T-helper 1 cell treated with Interleukin-12 subunit alpha and Interleukin-12 subunit beta and Interleukin-4 antibody, amounts not matched to agents 30 ng/mL and 1 ng/mL, for 36 hours (primary cell): ENCODE data around the gene USH2A. TPM values are rescaled to one million over a fixed set of nuclear protein-coding genes. Genes with fewer than 3 reads are reported as not detected.

ENCODE experiments used
- intact Hi-C: fragments of 100-400 bp; cut with micrococcal nuclease; formaldehyde crosslinking; loops from one replicate; pipeline ENCODE4 v1.15.1; 2024
- total RNA-seq: library from RNA; stranded (reverse); gene quantifications from 2 replicates; pipeline ENCODE4 v1.2.3, GENCODE V29; 2022

Gene USH2A
- total RNA-seq, 1 donor from 2014 or later, result not detected

DNA sequence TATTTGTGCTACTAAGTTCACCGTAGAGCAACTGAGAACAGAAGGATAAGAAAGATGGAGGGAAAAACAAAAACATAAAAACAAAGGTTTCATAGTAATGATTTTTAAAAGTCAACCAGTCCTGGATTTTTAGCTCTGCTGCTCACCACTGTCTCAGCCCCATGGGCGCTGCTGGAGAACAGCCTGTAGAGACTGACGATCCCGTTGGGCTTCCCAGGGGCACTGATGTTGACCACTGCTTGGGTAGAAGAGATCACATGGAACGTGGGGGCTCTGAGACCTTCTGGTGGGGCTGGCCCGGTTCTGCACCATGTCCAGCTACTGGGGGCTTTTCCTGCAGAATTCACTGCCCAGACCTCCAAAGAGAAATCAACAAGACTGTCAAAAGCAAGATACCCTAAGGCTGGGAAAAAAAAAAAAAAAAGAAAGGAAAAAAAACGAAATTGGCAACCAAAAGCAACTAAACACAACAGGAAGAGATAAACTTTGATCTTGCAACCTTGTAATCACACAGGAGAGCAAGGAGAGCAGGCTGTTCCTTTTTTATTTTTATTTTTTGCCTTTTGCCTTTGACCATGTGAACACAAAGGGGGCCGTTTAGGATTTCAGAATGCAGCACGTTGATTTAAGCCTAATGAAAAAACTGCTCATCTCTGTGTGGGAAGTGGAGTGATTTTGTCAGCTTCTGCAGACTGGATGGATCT, 772.6 kb downstream of the USH2A start:
- intact Hi-C loops, result no loop called here

DNA sequence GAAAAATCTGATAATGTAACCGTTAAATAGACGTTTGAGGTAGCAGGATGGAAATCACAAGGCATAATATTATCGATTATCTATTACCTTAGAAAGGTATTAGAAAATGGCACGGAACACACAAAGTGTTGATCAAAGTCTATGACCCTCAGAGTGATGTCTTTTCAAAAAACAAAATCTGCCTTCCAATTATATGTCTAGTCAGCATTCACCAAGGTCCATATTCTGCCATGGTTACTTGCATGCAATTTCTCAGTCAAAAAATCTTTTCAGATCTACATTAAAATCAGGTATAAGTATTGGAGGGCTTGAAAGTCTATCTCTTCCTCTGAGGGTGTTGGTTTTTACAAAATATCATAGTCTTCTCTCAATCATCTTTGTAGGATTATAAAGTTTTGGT, 774.3 kb downstream of the USH2A start:
- intact Hi-C loops, result no loop called here

DNA sequence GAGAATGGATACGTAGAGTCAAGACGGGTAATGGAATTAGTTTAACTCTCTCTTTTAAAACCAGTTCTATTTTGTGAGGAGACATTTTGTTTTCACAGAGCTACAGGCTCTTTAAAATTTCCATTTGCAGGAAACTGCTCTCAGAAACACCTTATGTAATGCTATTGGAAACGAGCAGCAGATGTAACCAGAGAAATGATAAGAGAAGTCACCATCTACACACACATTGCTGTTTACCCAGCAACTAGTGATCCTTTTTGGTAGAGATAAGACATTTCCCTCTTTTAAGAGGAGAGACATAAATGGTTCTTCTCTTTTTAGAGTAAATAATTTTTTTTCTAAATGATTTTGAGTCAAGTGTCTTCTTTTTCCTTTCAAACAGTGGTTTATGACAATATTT, 775.5 kb downstream of the USH2A start:
- intact Hi-C loops, result no loop called here

DNA sequence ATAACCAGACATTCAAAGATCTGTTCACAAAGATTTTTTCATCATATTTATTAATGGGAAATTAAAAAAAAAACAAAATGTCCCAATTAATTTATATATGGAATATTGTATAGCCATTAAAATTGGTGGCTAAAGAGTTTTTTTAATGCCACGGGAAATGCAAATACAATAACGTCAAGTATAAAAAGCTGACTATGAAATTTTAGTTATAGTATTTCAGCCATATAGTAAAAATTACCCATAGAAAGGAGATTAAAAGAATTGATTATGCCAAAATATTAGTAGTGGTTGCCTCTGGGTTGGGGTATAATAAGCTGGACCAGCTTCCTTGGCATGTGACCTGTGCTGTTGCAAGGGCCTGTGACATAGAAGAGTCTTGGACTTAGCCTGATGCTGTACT, 777.4 kb downstream of the USH2A start:
- intact Hi-C loops, result no loop called here

DNA sequence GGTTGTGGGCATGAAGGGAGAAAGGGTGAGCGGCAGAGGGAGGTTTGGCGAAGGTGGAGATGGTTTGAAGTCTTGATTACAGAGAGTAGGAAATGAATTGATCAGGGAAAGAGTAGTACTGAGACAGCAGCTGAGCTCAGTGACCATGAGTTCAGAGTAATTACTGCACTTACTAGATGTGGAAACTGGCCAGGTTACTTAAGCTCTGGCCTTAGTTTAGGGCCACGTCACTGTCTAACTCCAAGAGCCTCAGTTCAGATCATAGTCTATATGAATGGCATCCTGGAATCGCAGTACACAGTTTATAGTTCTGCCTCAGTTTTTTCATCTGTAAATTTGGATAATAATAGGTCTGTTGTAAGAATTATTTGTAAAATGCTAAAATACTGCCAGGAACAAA, 778.1 kb downstream of the USH2A start:
- intact Hi-C loops, result no loop called here

DNA sequence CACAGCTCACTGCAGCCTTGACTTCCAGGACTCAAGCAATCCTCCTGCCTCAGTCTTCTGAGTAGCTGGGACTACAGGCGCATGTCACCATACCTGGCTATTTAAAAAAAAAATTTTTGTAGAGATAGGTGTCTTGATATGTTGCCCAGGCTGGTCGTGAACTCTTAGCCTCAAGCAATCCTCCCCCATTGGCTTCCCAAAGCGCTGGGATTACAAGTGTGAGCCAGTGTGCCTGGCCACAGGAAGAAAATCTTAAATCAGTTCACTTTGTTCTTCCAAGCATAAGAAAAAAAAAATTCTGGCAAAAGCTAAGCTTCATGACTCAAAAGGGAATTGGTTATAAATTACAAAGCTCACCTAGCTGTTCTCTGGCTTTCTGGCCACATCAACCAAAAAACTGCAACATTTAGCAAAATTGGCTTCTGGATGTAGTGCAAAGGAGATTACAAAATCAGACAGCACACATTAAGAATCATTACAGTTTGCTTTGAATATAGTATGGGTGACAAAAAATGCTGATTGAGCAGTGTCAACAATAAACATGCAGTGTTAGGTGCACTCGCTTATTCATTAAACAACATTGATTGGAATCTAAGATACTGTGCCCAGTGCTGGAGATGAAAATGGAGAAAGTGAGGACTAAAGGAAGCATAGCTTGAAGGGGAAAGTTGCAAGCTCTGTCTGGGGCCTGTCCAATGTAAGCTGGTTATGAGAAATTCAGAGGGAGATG, 779.5 kb downstream of the USH2A start:
- intact Hi-C loops, result no loop called here

DNA sequence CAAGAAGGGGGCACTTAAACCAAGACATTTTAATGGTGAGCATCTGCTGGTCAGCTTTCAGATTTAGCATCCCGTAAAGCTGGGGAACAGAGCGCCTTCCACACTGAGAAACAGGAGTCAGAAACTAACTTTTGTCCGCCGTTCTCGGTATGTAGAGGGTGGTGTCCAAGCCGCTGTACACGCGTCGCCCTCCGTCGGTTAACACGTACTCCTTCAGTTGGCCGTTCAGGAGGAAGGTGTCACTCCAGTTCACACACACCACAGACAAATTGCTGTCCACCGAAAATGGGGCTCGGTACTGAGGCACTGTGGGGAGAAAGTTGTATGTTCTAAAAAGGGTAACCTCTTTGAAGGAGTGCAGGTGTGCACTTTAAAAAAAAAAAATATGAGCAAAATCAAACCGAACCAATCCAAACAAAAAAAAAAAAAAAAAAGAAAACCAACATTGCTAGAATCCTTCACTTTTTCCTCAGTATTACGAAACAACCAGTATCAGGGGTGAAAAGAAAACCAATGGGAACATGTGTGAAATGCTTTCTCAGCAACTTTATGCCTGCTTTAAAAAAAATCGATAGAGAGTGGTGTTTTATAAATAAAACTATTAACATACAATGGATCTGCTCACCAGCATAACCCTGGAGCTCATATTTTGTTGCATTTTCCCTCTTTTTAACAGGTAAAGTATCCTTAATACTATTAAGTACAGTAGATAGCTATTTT, 782.7 kb downstream of the USH2A start:
- intact Hi-C loops, result no loop called here

DNA sequence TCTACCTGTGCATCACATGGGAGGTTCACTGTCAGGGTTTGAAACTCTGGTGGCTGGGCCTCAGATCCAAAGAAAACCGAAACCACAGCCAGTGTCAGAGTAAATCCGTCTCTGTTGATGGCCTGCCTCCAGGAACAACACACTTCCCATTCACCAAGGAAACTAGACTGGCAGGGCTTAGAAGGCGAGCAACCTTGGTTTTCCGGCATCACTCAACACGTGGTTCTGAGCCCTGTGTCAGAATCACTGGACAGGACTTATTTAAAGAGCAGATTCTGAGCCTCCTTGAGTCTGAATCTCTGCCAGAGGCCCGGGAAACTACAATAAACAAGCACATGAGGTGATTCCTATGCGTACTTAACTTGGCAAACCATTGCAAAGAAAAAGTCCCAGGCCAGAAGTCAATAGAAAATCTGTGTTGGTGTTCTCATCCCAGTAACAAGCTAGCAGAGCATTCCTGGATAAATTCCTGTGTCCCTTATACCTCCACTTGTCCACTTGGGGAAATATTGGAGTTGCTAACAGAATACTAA, 786.1 kb downstream of the USH2A start:
- intact Hi-C loops, result no loop called here

DNA sequence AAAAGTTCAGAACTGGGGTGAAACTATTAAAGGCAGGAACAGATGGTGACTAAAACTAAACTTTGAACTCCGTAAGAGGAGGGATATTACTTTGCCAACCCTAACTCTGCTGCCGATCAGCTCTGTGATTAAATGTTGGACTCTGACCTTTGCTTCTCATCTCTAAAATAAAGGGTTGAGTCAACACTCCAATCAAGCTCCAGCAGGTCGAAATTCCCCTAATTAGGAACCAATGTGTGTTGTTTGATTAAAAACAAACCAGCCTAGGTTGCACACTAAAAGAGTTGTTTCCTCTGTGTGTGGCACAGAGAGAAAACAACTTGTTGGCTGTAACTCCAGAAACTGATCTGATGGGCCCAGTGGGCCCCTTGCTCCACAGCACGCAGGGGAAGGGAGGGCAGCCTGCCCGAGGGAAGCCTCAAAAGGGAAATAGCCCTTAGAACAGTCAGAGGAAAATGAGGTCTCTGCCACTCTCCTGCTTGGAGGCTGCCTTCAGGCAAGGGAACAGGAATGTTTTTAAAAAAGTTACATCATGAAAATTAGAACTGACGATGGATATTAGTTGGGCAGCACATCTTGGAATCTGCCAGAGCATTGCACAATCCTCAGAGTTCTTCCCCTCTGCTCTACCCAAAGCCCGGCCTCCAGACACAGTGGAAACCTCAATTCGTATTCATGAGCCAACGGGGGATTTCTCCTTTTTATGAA, 786.8 kb downstream of the USH2A start:
- intact Hi-C loops, result no loop called here

GRCh38 chr1:215635827-215636226, 787.4 kb downstream of the USH2A start:
- intact Hi-C loops, result no loop called here

DNA sequence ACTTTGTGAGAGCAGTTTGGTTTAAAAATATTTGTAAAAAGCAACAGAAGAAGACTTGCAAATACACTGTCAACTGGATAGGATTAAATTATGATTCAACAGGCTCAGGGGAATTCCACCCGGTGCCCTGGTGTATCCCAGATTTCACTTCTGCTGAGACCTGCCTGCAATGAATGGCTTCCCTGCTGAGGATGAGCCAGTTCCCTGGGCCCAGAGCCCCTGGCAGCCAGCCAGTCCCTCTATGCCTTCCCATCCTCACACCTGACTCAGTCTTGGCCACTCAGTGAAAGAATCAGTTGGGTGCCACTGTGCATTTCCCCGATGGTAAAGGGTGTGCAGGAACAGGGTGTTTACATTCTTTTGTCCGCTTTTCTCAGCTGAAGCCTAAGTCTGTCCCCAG, 791.8 kb downstream of the USH2A start:
- intact Hi-C loops, result no loop called here

DNA sequence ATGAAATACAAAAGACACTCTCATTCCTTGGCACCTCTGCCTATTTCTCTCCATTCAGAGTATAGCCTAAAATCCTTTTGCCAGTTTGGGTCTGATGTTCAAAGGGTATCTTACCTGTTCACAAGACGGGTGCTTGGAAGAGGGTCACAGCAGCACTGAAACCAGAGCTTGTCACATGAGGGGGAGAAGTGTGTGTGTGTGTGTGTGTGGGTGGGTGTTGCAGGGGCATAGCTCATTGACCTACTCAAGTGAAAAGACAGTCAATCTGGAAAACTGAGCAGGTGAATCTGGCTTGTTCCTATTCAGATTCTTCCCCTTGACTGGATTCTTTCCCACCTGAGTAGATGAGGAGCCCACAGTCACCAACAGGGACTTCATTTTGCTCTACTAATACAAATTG, 792.2 kb downstream of the USH2A start:
- intact Hi-C loops, result no loop called here

- intact Hi-C loops, result no loop called here
These were observed 797.3 kb downstream of the USH2A start for GRCh38 chr1:215625949-215626348.

DNA sequence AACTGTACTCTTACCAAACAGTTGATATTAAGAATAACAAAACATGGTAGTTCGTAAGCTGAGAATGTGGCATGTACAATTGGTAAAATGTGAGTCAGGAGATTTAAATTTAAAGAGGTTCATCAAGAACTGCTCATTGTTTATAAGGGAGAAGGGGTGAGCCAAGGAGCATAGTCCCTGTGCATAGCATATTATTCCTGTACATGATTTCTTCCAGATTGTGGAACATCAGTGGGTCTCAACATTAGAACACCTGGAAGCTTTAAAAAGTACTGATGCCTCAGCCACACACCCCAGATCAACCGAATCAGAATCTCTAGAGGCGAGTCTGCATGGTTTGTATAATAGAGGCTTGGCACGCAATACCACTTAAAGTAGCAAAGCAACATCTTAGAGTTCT, 800.1 kb downstream of the USH2A start:
- intact Hi-C loops, result no loop called here

- intact Hi-C loops, result no loop called here
These were observed 805.3 kb downstream of the USH2A start for GRCh38 chr1:215617979-215618378.

DNA sequence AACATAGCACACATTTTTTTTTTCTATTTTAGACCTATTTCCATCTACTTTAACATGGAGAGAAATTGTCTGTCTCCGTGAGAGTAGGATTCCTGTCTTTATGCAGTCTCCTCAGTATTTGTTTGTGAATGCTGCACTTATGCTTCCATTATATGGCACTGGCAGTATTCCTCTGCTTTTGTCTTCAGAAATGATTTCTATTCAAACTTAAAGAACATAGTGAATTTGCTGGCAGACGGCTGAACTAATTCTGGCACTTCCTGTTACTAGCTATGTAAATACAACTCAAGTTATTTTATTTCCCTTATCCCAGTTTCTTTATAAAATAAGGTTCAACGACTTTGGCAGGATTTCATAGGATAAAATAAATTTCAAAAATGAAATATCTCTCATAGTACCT, 810.9 kb downstream of the USH2A start:
- intact Hi-C loops, result no loop called here

DNA sequence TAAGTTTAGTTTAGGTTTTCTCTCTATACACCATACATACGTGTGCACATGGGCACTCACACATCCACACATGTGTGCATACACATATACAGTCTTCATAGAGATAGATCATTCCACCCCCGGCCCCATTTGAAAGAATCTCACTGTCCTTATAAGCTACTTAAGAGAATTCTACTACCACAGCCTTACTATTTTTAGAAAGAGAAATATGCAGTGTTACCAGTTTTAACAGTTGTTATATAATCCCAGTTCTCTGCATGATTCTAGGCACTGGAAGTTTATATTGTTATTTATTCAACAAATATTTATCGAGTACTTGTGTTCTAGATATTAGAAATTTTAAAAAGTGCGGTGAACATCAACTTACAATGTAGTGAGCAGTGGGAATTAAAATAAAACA, 814.6 kb downstream of the USH2A start:
- intact Hi-C loops, result no loop called here

GRCh38 chr1:215607412-215607811, 815.8 kb downstream of the USH2A start:
- intact Hi-C loops, result loop anchor here (2.0 kb wide), 1 partner anchor 979 kb away; no protein-coding TSS in a partner anchor

GRCh38 chr1:215606564-215607168, 816.6 kb downstream of the USH2A start:
- intact Hi-C loops, result loop anchor here (1.0 to 2.0 kb wide), 2 partner anchors 80 to 978 kb away; no protein-coding TSS in a partner anchor

- intact Hi-C loops, result loop anchor here (1.0 to 2.0 kb wide), 2 partner anchors 80 to 977 kb away; no protein-coding TSS in a partner anchor
These were observed 817.2 kb downstream of the USH2A start for GRCh38 chr1:215606036-215606435.
